Suppressor macrophage treated with lipopolysaccharide for 1 hour (primary cell): Measurements from ENCODE around the gene PALLD.
A peak's percentile ranks its signal among the peaks of the same experiment; 100 is the strongest.
"Not testable (repeated sequence)": the region's sequence is repeated elsewhere in the genome, so short reads cannot be mapped to it uniquely, and the experiment has no call there.

ENCODE experiments used
- DNase-seq, 3 donors: peaks; one replicate each; pipeline ENCODE4 v3.0.0-alpha.2; 2020 to 2022

PALLD gene

GRCh38 chr4:168804146-168804545 lies 307.3 kb downstream of the PALLD start:
- DNase-seq = no peak

GRCh38 chr4:168805341-168805740 lies 308.5 kb downstream of the PALLD start:
- no peak for DNase-seq

- not testable (repeated sequence) for DNase-seq
These were observed 309.4 kb downstream of the PALLD start for GRCh38 chr4:168806247-168806646.

GRCh38 chr4:168811207-168811606 lies 314.4 kb downstream of the PALLD start:
- no peak for DNase-seq

GRCh38 chr4:168811786-168812651 lies 315.2 kb downstream of the PALLD start:
- DNase-seq = no peak

- DNase-seq = no peak
These were observed 316.0 kb downstream of the PALLD start for GRCh38 chr4:168812806-168813205.

GRCh38 chr4:168813890-168814289 lies 317.0 kb downstream of the PALLD start:
- no peak for DNase-seq

- DNase-seq = no peak
These were observed 318.8 kb downstream of the PALLD start for GRCh38 chr4:168815379-168816345.

- DNase-seq = no peak
These were observed 320.5 kb downstream of the PALLD start for GRCh38 chr4:168817370-168817769.

GRCh38 chr4:168822481-168822880 lies 325.6 kb downstream of the PALLD start:
- DNase-seq = no peak

GRCh38 chr4:168825975-168826374 lies 329.1 kb downstream of the PALLD start:
- DNase-seq = no peak

- DNase-seq = no peak
These were observed 329.8 kb downstream of the PALLD start for GRCh38 chr4:168826620-168827019.

- DNase-seq = peak; percentile 64 to 81 (median 79)
These were observed 334.1 kb downstream of the PALLD start for GRCh38 chr4:168830777-168831512.

- no peak for DNase-seq
These were observed 334.7 kb downstream of the PALLD start for GRCh38 chr4:168831585-168831918.

GRCh38 chr4:168831919-168832762 lies 335.3 kb downstream of the PALLD start:
- peak; percentile 64 to 83 (median 65) for DNase-seq

GRCh38 chr4:168832763-168833575 lies 336.1 kb downstream of the PALLD start:
- DNase-seq = peak in 1 of 3 donors; percentile 26

- DNase-seq = no peak
These were observed 337.0 kb downstream of the PALLD start for GRCh38 chr4:168833881-168834280.

- DNase-seq = no peak
These were observed 339.1 kb downstream of the PALLD start for GRCh38 chr4:168835880-168836454.

- no peak for DNase-seq
These were observed 339.6 kb downstream of the PALLD start for GRCh38 chr4:168836490-168836889.

- no peak for DNase-seq
These were observed 341.1 kb downstream of the PALLD start for GRCh38 chr4:168837922-168838321.
